Activated CD8-positive, alpha-beta memory T cell treated with anti-CD3 and anti-CD28 coated beads for 48 hours (primary cell): ENCODE data around the gene MOGAT2.
A peak's percentile ranks its signal among the peaks of the same experiment; 100 is the strongest.
"Not testable (repeated sequence)": the region's sequence is repeated elsewhere in the genome, so short reads cannot be mapped to it uniquely, and the experiment has no call there.

Experiments used
- DNase-seq, 3 experiments: peaks; one replicate each; pipeline ENCODE4 v3.0.0-alpha.2; 2020; ENCODE audit warnings: low read depth in 2 of 3, low spot score in 2 of 3

Gene MOGAT2

DNA sequence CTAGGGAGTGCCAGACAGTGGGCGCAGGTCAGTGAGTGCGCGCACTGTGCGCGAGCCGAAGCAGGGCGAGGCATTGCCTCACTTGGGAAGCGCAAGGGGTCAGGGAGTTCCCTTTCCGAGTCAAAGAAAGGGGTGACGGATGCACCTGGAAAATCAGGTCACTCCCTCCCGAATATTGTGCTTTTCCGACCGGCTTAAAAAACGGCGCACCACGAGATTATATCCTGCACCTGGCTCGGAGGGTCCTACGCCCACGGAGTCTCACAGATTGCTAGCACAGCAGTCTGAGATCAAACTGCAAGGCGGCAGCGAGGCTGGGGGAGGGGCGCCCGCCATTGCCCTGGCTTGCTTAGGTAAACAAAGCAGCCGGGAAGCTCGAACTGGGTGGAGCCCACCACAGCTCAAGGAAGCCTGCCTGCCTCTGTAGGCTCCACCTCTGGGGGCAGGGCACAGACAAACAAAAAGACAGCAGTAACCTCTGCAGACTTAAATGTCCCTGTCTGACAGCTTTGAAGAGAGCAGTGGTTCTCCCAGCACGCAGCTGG lies 31.2 kb downstream of the MOGAT2 start:
- not testable (repeated sequence) for DNase-seq

DNA sequence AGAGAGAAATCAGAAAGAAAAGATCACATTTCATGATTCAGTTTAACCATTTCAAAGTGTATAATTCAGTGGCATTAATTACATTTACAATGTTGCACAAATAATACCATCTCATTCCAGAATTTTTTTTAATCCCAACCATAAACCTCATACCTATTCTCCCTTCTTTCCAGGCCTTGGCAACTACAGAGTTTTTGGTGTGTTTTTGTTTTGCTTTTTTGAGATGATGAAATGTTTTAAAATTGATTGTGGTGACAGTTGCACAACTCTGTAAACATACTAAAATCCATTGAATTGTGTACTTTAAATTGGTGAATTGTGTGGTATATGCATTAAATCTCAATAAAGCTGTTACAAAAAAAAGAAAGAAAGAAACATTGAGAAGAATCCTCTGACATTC lies 37.3 kb downstream of the MOGAT2 start:
- DNase-seq = not testable (repeated sequence)

DNA sequence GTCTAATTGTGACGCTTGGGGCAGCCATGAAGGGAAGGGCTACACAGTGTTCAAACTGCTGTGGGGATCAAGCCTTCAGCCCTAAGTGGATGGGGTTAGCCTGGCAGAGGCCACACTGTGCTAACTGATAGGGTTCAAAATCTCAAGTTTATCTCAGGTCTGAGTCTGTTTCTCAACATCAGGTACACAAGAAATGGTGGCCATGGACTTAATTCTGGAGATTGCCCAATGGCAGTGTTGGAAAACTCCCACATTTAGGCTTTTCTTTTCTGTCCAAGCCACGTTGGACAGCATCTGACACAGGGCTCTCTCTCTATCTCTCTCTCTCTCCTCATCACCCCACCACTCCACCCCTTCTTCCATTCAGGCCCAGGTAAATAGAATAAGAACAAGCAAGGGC lies 40.0 kb downstream of the MOGAT2 start:
- DNase-seq = no peak

- DNase-seq = no peak
Measured at GRCh38 chr11:75759832-75760231, 42.2 kb downstream of the MOGAT2 start.

DNA sequence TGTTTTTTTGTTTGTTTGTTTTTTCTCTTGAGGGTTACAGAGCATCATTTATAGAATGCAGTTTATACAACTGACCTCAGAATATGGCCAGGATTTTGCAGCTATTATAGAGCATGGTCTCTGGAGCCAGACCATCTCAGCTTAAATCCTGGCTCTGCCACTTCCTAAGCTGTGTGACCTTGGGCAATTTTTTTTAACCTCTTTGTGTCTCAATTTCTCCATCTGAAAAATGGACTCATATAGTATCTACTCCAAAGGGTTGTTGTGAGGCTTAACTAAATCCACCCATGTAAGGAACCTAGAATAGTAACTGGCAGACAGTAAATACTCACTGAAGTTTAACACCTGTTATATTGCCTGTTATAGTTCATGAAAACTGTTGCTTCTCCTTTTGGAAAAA lies 42.6 kb downstream of the MOGAT2 start:
- no peak for DNase-seq

- no peak for DNase-seq
Measured at GRCh38 chr11:75760710-75761493, 43.3 kb downstream of the MOGAT2 start.

GRCh38 chr11:75762158-75762557 lies 44.5 kb downstream of the MOGAT2 start:
- DNase-seq = no peak

GRCh38 chr11:75762885-75763284 lies 45.2 kb downstream of the MOGAT2 start:
- no peak for DNase-seq

DNA sequence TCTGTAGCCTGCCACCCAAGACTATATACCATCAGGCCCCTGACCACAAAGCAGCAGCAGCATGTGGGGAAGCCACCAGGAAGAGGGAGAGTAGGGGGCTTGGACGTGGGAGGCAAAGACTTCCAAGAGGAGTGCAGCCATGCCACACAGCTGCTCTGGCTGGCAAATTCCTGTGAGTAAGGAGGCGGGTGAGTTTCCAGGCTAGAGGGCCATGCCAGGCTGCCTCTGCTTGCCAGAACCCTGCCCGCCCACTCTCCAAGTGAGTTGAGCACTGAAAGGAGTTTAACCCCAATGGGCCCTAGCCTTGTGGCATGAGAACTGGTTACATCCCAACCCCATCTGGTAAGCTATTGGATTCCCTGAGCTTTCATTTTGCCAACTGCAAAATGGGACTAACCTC lies 46.2 kb downstream of the MOGAT2 start:
- DNase-seq = no peak

GRCh38 chr11:75765116-75765515 lies 47.5 kb downstream of the MOGAT2 start:
- no peak for DNase-seq

- DNase-seq = no peak
Measured at GRCh38 chr11:75766443-75767227, 49.0 kb downstream of the MOGAT2 start.

- no peak for DNase-seq
Measured at GRCh38 chr11:75767228-75767572, 49.6 kb downstream of the MOGAT2 start.

- no peak for DNase-seq
Measured at GRCh38 chr11:75767793-75768111, 50.1 kb downstream of the MOGAT2 start.

- DNase-seq = peak; percentile 47 to 55 (median 52)
Measured at GRCh38 chr11:75768112-75768908, 50.7 kb downstream of the MOGAT2 start, which contains the start of gene DGAT2. Gene DGAT2, plus strand, starts transcription at chr11:75768778. Its CDS starts 214 bp downstream, at chr11:75768992.

DNA sequence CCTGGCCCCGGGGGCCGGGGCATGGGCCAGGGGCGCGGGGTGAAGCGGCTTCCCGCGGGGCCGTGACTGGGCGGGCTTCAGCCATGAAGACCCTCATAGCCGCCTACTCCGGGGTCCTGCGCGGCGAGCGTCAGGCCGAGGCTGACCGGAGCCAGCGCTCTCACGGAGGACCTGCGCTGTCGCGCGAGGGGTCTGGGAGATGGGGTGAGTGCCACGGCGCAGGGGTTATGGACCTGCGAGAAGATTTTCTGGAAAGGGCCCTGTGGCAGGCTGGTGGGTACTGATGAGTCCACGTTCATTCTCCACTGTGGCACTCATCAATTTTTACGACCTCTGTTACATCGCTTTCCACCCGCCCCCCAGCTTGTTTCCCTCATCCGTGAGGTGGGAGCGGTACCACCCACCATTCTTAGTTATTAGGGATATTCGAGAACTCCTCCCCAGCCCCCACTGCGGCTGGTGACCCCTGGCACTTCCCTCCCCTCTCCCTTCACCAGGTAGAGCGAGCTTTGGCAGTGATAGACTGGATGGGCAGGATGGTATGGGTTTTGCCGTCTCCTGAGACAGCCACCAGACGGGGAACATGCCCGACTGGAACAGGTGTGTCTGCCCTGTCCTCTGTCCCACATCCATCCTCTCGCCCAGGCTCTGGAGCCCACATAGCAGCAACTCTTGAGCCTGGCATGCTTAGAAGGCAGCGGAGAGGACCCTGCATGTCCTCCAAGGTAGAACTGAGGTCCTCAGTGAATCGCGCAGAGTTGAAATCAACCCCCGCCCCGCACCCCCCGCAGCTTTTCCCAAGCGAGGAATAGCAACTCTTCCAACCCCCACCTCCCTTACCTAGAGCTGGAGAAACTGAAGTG lies 51.5 kb downstream of the MOGAT2 start:
- DNase-seq = no peak

DNA sequence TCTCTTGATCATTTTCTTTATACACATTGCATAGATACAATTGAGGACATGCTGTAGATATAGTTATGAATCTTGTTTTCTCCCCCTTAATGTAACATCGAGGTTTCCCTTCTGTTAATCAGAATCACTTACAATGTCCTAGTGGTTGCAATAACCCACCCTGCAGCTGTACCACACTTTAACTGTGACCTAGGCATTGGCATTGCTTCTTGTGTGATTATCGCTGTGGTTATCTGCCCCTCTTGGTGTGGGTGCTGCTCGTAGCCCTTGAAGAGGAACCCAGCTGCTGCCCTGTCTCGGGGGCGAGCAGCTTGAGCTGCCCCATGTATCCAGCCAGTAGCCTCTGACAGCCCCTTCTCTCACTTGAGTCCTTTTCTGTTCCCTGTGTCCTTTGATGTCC lies 52.5 kb downstream of the MOGAT2 start:
- no peak for DNase-seq

- DNase-seq = no peak
Measured at GRCh38 chr11:75771646-75772410, 54.2 kb downstream of the MOGAT2 start.

DNA sequence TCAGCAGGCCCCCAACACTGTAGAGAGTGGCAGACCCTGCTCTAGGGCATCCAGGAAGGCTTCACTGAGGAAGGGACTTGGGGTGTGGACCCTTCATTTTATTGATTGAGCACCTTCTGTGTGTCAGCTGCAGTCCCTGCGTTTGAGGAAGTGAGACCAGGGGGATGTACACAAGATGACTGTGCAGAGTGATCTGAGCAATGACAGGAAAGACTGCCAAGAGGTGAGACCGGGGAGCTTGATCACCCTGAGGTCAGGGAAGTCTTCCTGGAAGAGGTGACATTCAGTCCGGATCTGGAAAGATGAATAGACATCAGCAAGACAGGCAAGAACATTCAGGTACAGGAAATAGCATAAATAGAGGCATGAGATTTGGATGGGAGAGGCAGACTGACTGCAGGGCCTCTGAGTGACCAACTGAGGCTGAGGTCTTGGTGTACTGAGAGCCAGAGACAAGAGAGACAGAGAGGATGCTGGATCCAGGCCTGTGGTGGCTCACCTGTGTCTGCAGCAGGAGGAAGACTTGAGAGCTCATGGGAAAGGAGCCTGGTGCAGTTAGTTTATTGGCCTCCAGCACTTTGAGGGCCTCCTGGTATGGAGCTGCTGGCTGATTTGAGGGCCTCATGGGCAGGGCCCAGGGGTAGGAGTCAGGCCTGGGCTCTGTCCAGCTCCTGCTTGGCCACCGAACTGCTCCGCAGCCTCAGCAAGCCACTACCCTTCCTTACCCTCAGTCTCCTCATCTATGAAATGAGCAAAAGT lies 56.1 kb downstream of the MOGAT2 start:
- DNase-seq = no peak

DNA sequence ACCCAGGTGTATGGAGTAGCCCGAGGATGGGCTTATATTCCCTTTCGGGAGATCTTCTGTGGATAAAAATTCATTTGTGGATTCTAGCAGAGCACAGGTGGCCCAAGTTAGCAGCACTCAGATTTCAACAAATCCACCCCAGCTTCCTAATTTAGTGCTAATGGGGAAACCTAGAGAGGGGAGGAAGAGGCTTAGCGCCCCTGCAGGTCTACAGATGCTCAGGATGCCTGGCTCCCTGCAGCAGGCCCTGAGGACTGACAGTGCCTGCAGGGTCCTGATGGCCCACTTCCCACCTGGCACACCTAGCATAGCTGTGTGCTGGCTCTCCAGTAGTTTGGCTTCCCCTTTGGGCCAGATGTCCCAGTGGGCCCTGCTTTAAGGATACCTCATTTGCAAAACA lies 57.4 kb downstream of the MOGAT2 start:
- no peak for DNase-seq
